ENCODE measurements around the gene MYO1E. TPM values are rescaled to one million over a fixed set of nuclear protein-coding genes. Genes with fewer than 3 reads are reported as not detected.

MYO1E gene
- total RNA-seq, 1 donor, result 336 TPM

DNA sequence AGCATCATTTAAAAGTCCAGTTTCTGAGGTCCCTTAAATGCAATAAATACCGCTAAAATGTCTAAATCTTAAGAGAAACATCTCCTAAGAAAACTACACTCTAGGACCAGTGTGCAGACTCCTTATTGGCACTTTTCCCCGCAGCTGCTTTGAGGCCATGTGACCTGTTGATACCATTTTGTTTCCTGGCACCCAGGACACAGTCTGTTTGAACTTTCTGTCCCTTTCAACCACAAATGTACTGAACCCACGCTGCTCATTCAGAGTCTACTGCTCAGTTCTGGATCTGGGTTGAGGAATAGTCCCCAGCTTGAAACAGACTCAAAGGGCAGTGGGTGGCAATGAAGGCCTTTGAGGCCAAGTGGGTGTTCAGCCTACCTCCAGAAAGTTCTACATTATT is 148.9 kb downstream of the MYO1E start:
- H3K9me3 ChIP-seq (ENCODE audit: low read depth, low read length), result no peaks in the 10 kb centered on the region
- H4K20me1 ChIP-seq (ENCODE audit: insufficient read depth, low read length), result no peaks in the 10 kb centered on the region
- H3K4me2 ChIP-seq (ENCODE audit: insufficient read depth, low read length), result no peak overlapping the region
- H3K4me3 ChIP-seq (ENCODE audit: insufficient read depth, low read length), result no peak overlapping the region
- no peaks in the 10 kb centered on the region for H3K27me3 ChIP-seq (ENCODE audit: insufficient read depth, low read length)
- no peaks in the 10 kb centered on the region for H3K79me2 ChIP-seq (ENCODE audit: insufficient read depth, low read length)
- DNase-seq (ENCODE audit: insufficient read length, low spot score, missing footprints), result no peak
- H3K4me1 ChIP-seq (ENCODE audit: insufficient read depth, low read length), result peaks cover 14% of the 10 kb centered on the region
- H3K27ac ChIP-seq (ENCODE audit: low read depth, low read length), result no peak overlapping the region
- TF ChIP-seq, protein P1, sequence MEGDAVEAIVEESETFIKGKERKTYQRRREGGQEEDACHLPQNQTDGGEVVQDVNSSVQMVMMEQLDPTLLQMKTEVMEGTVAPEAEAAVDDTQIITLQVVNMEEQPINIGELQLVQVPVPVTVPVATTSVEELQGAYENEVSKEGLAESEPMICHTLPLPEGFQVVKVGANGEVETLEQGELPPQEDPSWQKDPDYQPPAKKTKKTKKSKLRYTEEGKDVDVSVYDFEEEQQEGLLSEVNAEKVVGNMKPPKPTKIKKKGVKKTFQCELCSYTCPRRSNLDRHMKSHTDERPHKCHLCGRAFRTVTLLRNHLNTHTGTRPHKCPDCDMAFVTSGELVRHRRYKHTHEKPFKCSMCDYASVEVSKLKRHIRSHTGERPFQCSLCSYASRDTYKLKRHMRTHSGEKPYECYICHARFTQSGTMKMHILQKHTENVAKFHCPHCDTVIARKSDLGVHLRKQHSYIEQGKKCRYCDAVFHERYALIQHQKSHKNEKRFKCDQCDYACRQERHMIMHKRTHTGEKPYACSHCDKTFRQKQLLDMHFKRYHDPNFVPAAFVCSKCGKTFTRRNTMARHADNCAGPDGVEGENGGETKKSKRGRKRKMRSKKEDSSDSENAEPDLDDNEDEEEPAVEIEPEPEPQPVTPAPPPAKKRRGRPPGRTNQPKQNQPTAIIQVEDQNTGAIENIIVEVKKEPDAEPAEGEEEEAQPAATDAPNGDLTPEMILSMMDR (IDR thresholded peaks at IDR 0.05; ENCODE audit: extremely low read depth, low read depth, low read length), result no peak
- peaks cover 69% of the 10 kb centered on the region for H3K36me3 ChIP-seq (ENCODE audit: insufficient read depth, low read length)
- H2AFZ ChIP-seq (ENCODE audit: low read length), result no peak overlapping the region

DNA sequence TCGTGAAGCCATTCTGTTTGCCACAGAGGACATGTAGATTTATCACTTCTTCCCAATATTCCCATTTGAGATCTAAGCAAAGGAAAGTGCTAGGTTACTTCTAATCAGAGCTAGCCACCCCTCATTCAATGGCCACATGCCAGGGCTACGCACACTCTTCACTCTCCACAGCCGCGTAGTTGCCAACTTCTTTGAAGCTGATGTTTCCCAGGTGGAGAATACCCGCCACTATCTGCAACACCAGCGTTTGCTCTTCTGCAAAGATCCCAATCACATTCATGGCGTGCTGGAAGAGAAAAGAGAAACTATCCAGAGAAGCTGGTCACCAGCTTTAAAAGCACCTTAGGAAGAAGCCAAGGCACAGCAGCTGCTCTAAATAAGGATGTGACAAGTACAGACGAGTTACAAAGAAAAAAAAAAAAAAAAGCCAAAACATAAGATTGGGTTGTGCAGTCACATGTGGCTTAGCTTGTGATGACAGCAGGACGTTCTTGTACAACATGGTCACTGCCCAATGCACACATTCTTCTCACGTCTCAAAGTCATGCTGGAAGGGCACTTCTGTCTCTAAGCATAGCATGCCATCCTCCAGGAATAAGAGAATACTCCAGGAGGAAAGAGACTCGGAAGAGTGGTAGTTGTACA is 149.6 kb downstream of the MYO1E start:
- H3K27me3 ChIP-seq (ENCODE audit: insufficient read depth, low read length), result no peaks in the 10 kb centered on the region
- no peaks in the 10 kb centered on the region for H4K20me1 ChIP-seq (ENCODE audit: insufficient read depth, low read length)
- H2AFZ ChIP-seq (ENCODE audit: low read length), result no peak overlapping the region
- no peaks in the 10 kb centered on the region for H3K79me2 ChIP-seq (ENCODE audit: insufficient read depth, low read length)
- DNase-seq (ENCODE audit: insufficient read length, low spot score, missing footprints), result no peak
- TF ChIP-seq, protein P1 (IDR thresholded peaks at IDR 0.05; ENCODE audit: extremely low read depth, low read depth, low read length), result no peak
- H3K4me2 ChIP-seq (ENCODE audit: insufficient read depth, low read length), result no peak overlapping the region
- peaks cover 73% of the 10 kb centered on the region for H3K36me3 ChIP-seq (ENCODE audit: insufficient read depth, low read length)
- peak overlapping the region; percentile 71 for H3K27ac ChIP-seq (ENCODE audit: low read depth, low read length)
- peaks cover 14% of the 10 kb centered on the region for H3K4me1 ChIP-seq (ENCODE audit: insufficient read depth, low read length)
- no peak overlapping the region for H3K4me3 ChIP-seq (ENCODE audit: insufficient read depth, low read length)
- H3K9me3 ChIP-seq (ENCODE audit: low read depth, low read length), result no peaks in the 10 kb centered on the region

DNA sequence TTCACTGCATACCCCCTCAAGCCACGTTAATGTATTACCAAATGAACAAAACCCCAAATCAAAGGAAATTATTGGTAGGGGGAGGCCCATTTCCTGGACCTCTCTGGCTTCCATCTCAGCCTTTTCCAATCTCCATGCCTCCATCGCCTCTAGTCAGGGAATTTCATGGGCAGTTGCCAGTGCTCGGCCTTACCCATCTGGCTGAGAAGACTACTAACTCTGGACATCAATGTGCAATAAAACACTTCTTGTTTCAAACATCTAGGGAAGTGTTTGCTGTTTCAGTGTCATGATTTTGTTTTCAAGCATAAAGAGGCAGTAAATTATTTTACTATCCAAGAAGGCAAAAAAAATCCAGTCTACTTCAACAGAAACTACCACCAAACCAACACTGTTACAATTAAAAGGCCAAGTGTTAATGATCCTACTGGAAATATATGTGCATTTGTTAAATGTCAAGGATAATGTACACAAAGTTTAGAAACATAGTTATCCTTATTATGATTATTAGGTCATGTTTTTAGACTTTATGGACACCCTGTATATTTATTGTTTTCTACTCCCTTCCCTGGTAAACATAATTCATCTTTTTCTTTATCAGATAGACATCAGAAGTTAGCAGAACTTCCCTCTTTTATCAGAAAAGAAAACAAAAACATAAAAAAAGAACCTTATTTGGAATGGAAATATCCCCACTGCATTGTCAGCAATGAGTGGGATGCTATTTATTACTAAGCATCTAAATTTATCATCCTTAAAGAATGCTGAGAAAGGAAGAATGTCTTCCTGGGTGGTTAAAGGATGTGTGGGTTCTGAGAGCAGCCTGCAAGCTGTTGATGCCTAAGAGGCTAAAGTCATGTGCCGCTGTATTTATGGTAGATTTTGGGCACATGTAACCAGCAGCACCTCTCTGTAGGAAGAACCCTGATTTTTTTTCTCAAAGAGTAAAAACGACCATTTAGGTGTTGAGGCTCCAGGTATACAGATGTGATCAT is 150.9 kb downstream of the MYO1E start:
- TF ChIP-seq, protein P1 (IDR thresholded peaks at IDR 0.05; ENCODE audit: extremely low read depth, low read depth, low read length), result no peak
- no peaks in the 10 kb centered on the region for H4K20me1 ChIP-seq (ENCODE audit: insufficient read depth, low read length)
- H3K27ac ChIP-seq (ENCODE audit: low read depth, low read length), result peak overlapping the region; percentile 71
- no peak overlapping the region for H3K4me2 ChIP-seq (ENCODE audit: insufficient read depth, low read length)
- no peaks in the 10 kb centered on the region for H3K9me3 ChIP-seq (ENCODE audit: low read depth, low read length)
- DNase-seq (ENCODE audit: insufficient read length, low spot score, missing footprints), result peak; percentile 91
- peaks cover 74% of the 10 kb centered on the region for H3K36me3 ChIP-seq (ENCODE audit: insufficient read depth, low read length)
- H3K4me3 ChIP-seq (ENCODE audit: insufficient read depth, low read length), result no peak overlapping the region
- no peaks in the 10 kb centered on the region for H3K27me3 ChIP-seq (ENCODE audit: insufficient read depth, low read length)
- peaks cover 14% of the 10 kb centered on the region for H3K4me1 ChIP-seq (ENCODE audit: insufficient read depth, low read length)
- no peak overlapping the region for H2AFZ ChIP-seq (ENCODE audit: low read length)
- no peaks in the 10 kb centered on the region for H3K79me2 ChIP-seq (ENCODE audit: insufficient read depth, low read length)

DNA sequence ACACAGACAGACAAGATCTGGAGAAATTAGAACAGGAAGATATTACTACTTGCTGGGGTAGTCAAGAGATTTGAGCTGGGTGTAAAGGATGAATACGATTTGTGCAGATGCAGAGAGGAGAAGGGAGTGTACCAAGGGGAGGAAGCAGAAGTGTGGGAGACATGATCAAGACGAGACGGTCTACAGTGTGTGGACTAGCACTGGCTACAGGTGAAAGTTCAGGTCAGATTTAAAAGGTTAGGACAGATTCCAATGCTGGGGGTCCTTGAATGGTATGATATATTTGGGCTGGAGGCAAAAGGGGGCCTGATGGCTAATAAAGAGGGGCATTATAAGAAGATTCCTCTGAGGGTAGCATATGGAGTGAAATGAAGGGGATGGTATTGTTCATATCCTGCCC is 154.0 kb downstream of the MYO1E start:
- Histone ChIP-seq H3K9me3 (ENCODE audit: low read depth, low read length) (no peaks in the 10 kb centered on the region), H3K27ac (ENCODE audit: low read depth, low read length) (no peak overlapping the region), H3K4me3 (ENCODE audit: insufficient read depth, low read length) (no peak overlapping the region), H3K27me3 (ENCODE audit: insufficient read depth, low read length) (no peaks in the 10 kb centered on the region), H3K4me1 (ENCODE audit: insufficient read depth, low read length) (peaks cover 14% of the 10 kb centered on the region), H3K4me2 (ENCODE audit: insufficient read depth, low read length) (no peak overlapping the region), H3K36me3 (ENCODE audit: insufficient read depth, low read length) (peaks cover 75% of the 10 kb centered on the region), H2AFZ (ENCODE audit: low read length) (no peak overlapping the region), H3K79me2 (ENCODE audit: insufficient read depth, low read length) (no peaks in the 10 kb centered on the region), H4K20me1 (ENCODE audit: insufficient read depth, low read length) (no peaks in the 10 kb centered on the region)
- no peak for DNase-seq (ENCODE audit: insufficient read length, low spot score, missing footprints)
- TF ChIP-seq, protein P1 (IDR thresholded peaks at IDR 0.05; ENCODE audit: extremely low read depth, low read depth, low read length), result no peak

Measured in osteoblast (primary cell).